Ascending aorta (tissue), 2 donors: ENCODE results near the gene SCG5. TPM values are rescaled to one million over a fixed set of nuclear protein-coding genes. Genes with fewer than 3 reads are reported as not detected.

ENCODE experiments used
- DNase-seq, 2 donors: peaks; one replicate each; pipeline ENCODE4 v3.0.0-alpha.2; 2019; ENCODE audit warnings: low spot score in 2 of 2
- H3K27ac ChIP-seq, 2 donors: fragments of 200-600 bp; sonication (generic); one replicate each; pipeline ENCODE4 v1.5.1; 2016 to 2017; ENCODE audit warnings: mild to moderate bottlenecking in 1 of 2
- H3K27me3 ChIP-seq: fragments of 200-600 bp; sonication (generic); one replicate; pipeline ENCODE4 v1.5.1; 2017
- H3K36me3 ChIP-seq, 2 donors: fragments of 200-600 bp; sonication (generic); one replicate each; pipeline ENCODE4 v1.5.1; 2016
- H3K4me1 ChIP-seq, 2 donors: fragments of 200-600 bp; sonication (generic); one replicate each; pipeline ENCODE4 v1.5.1; 2016 to 2017; ENCODE audit warnings: mild to moderate bottlenecking in 1 of 2
- H3K4me3 ChIP-seq, 2 donors: fragments of 200-600 bp; sonication (generic); one replicate each; pipeline ENCODE4 v1.5.1; 2016 to 2017; ENCODE audit warnings: mild to moderate bottlenecking in 1 of 2
- H3K9me3 ChIP-seq, 2 donors: fragments of 200-600 bp; sonication (generic); one replicate each; pipeline ENCODE4 v1.5.1; 2016
- intact Hi-C: fragments of 100-400 bp; cut with DNase I; formaldehyde crosslinking; loops from one replicate; pipeline ENCODE4 v1.15.1; 2023
- total RNA-seq: library from RNA; depleted of rRNA; stranded (reverse); fragments of >200 nt; gene quantifications from one replicate; pipeline ENCODE4 v1.1.0, GENCODE V29; 2016
- TF ChIP-seq, protein P1 (sequence below), 3 experiments: fragments of 200-600 bp in 2 of 3; fragments of 450-650 bp in 1 of 3; sonication (generic) in 2 of 3; IDR thresholded peaks; one replicate each; pipeline ENCODE4 v1.5.1; 2016 to 2019; ENCODE audit warnings: antibody characterized with exemption in 3 of 3, mild to moderate bottlenecking in 1 of 3, moderate library complexity in 1 of 3

The SCG5 gene
- total RNA-seq, 1 donor from 2014 or later: not detected

DNA sequence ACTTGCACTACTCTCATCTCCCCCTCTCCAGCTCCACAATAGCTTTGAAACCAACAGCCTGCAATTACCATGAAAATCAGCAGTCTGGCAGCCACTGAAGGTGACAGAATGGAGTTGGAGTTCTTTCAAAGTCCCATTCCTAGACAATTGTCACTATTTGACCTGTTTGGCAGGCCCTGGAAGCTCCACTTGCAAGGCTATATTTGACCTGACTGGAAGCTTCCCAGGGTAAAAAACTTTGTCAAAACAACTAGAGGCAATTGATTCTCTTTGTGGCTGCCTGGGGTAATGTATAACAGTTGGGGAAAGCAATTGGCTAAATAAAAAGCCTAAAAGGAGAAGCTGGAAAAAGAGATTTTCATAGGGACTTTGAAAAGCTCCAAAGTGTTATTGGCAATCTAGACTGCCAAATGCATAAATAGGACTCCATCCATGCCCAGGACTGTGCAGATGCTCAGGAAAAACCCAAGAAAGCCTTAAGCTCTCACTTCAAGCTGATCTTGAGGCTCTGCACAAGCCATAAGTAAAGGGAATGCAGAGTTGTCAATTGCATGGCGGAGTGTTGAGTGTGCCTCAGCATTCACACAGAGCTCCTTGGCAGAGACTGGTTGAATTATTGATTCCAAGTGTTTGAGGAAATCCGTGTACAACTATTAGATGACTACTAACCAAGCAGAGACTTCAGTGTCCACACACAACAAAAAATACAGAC, 94.6 kb downstream of the SCG5 start:
- TF ChIP-seq, protein P1, sequence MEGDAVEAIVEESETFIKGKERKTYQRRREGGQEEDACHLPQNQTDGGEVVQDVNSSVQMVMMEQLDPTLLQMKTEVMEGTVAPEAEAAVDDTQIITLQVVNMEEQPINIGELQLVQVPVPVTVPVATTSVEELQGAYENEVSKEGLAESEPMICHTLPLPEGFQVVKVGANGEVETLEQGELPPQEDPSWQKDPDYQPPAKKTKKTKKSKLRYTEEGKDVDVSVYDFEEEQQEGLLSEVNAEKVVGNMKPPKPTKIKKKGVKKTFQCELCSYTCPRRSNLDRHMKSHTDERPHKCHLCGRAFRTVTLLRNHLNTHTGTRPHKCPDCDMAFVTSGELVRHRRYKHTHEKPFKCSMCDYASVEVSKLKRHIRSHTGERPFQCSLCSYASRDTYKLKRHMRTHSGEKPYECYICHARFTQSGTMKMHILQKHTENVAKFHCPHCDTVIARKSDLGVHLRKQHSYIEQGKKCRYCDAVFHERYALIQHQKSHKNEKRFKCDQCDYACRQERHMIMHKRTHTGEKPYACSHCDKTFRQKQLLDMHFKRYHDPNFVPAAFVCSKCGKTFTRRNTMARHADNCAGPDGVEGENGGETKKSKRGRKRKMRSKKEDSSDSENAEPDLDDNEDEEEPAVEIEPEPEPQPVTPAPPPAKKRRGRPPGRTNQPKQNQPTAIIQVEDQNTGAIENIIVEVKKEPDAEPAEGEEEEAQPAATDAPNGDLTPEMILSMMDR (IDR thresholded peaks at IDR 0.05): no peak
- no peak overlapping the region for H3K4me3 ChIP-seq
- no peaks in the 10 kb centered on the region for H3K36me3 ChIP-seq
- intact Hi-C loops: no loop called here
- no peaks in the 10 kb centered on the region for H3K27me3 ChIP-seq
- H3K9me3 ChIP-seq: no peaks in the 10 kb centered on the region
- no peak for DNase-seq
- no peak overlapping the region for H3K27ac ChIP-seq
- H3K4me1 ChIP-seq: no peaks in the 10 kb centered on the region

DNA sequence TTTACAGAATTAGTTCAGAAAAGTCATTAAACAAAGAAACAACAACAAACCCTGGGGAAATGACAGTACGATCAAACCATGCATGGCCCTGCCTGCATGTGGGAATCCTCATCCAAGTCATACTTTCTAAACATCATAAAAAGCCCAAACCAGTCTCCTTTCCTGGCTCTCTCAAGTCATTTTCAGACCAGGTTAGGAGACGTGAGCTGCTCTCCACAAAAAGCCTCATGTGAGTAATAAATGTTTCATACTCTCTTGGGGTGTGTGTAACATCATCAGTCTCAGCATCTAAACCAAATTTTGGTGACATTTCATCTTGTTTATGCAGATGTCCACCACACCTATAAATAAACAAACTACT, 95.2 kb downstream of the SCG5 start:
- no peaks in the 10 kb centered on the region for H3K36me3 ChIP-seq
- H3K4me3 ChIP-seq: no peak overlapping the region
- no peaks in the 10 kb centered on the region for H3K27me3 ChIP-seq
- no peak overlapping the region for H3K27ac ChIP-seq
- H3K9me3 ChIP-seq: no peaks in the 10 kb centered on the region
- no peak for DNase-seq
- no peaks in the 10 kb centered on the region for H3K4me1 ChIP-seq
- intact Hi-C loops: no loop called here
- TF ChIP-seq, protein P1 (IDR thresholded peaks at IDR 0.05): no peak

DNA sequence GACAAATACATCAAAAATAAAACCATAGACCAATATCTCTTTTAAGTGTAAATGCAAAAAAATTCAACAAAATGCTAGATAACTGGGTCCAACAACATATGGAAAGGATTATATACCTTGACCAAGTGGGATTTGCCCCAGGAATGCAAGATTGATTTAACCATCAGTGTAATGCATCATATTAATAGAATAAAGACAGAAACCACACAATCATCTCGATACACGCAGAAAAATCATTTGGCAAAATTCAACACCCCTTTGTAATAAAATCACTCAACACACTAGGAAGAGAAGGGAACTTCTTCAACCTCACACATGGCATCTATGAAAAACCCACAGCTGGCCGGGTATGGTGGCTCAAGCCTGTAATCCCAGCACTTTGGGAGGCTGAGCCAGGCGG, 95.8 kb downstream of the SCG5 start:
- H3K4me3 ChIP-seq: no peak overlapping the region
- H3K27me3 ChIP-seq: no peaks in the 10 kb centered on the region
- TF ChIP-seq, protein P1 (IDR thresholded peaks at IDR 0.05): no peak
- H3K9me3 ChIP-seq: no peaks in the 10 kb centered on the region
- no peak for DNase-seq
- intact Hi-C loops: no loop called here
- no peaks in the 10 kb centered on the region for H3K4me1 ChIP-seq
- H3K27ac ChIP-seq: no peak overlapping the region
- no peaks in the 10 kb centered on the region for H3K36me3 ChIP-seq

DNA sequence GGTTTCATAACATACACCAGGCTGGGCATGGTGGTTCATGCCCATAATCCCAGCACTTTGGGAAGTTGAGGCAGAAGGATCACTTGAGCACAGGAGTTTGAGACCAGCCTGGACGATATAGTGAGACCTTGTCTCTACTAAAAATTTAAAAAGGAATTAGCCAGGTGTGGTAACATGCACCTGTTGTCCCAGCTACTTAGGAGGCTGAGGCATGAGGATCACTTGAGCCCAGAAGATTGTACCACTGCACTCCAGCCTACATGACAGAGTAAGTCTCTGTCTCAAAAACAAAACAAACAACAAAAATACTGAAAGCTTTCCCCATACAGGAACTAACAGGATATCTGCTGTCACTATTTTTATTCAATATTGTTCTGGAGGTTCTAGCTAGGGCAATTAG, 97.2 kb downstream of the SCG5 start:
- H3K4me3 ChIP-seq: no peak overlapping the region
- H3K36me3 ChIP-seq: no peaks in the 10 kb centered on the region
- no peaks in the 10 kb centered on the region for H3K9me3 ChIP-seq
- intact Hi-C loops: no loop called here
- no peak overlapping the region for H3K27ac ChIP-seq
- no peak for DNase-seq
- H3K4me1 ChIP-seq: no peaks in the 10 kb centered on the region
- TF ChIP-seq, protein P1 (IDR thresholded peaks at IDR 0.05): no peak
- no peaks in the 10 kb centered on the region for H3K27me3 ChIP-seq

DNA sequence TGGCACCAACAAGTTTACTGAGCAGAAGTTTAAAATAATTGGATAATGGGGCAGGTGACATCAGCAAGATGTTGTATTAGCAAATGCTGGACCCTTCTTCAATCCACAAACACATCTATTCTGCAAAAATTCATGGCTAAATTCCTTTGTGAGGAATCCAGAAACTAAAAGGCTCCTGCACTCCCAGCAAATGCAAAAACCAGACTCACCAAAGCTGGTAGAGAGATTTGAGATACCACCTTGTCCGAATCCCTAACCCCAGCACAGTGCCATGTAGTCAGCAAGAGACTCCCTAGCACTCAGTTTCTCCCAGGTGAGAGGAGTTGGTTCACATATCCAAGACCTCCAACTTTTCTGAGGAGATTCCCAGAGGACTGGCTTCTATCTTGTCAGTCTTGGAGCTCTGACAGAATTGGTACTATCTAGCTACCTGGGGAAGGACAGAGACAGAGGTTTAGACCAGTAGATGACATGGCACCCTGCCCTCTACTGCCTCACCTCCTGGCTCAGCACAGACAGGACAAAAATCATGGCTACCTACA, 98.1 kb downstream of the SCG5 start:
- Histone ChIP-seq H3K4me3 (no peak overlapping the region), H3K9me3 (no peaks in the 10 kb centered on the region), H3K4me1 (no peaks in the 10 kb centered on the region), H3K36me3 (no peaks in the 10 kb centered on the region), H3K27me3 (no peaks in the 10 kb centered on the region), H3K27ac (no peak overlapping the region)
- no peak for DNase-seq
- intact Hi-C loops: no loop called here
- TF ChIP-seq, protein P1 (IDR thresholded peaks at IDR 0.05): no peak
